ENCODE data around the gene CELSR3. TPM values are rescaled to one million over a fixed set of nuclear protein-coding genes. Genes with fewer than 3 reads are reported as not detected.

The CELSR3 gene
- total RNA-seq, 1 experiment from 2014 or later = 24.9 TPM

GRCh38 chr3:48694610-48695392, 32.1 kb upstream of the CELSR3 start:
- Mint-ChIP-seq H3K27me3 (ENCODE audit: unreplicated experiment) (no peaks in the 10 kb centered on the region), H3K4me3 (ENCODE audit: low read depth, unreplicated experiment) (peak overlapping the region; percentile 29), H3K27ac (ENCODE audit: unreplicated experiment) (peak overlapping the region; percentile 13), H3K4me1 (ENCODE audit: low read depth, unreplicated experiment) (peaks cover 12% of the 10 kb centered on the region), H3K36me3 (ENCODE audit: insufficient read depth, unreplicated experiment) (peaks cover 73% of the 10 kb centered on the region), H3K9me3 (ENCODE audit: low read depth, unreplicated experiment) (no peaks in the 10 kb centered on the region)
- peak; percentile 48 for DNase-seq
- intact Hi-C loops (cut with micrococcal nuclease; ENCODE audit: unreplicated experiment) = no loop called here
- CTCF ChIA-PET = no interaction called here
- no peak for TF ChIP-seq CTCF (IDR thresholded peaks at IDR 0.05; ENCODE audit: unreplicated experiment)
- no TSS peak for BruUV-seq (replicated peaks)

- H3K27ac Mint-ChIP-seq (ENCODE audit: unreplicated experiment) = no peak overlapping the region
- intact Hi-C loops (cut with micrococcal nuclease; ENCODE audit: unreplicated experiment) = no loop called here
- no peak for TF ChIP-seq CTCF (IDR thresholded peaks at IDR 0.05; ENCODE audit: unreplicated experiment)
- H3K36me3 Mint-ChIP-seq (ENCODE audit: insufficient read depth, unreplicated experiment) = peaks cover 68% of the 10 kb centered on the region
- no peak overlapping the region for H3K4me3 Mint-ChIP-seq (ENCODE audit: low read depth, unreplicated experiment)
- H3K4me1 Mint-ChIP-seq (ENCODE audit: low read depth, unreplicated experiment) = peaks cover 12% of the 10 kb centered on the region
- BruUV-seq (replicated peaks) = TSS peak; percentile 38
- no peak for DNase-seq
- CTCF ChIA-PET = no interaction called here
- no peaks in the 10 kb centered on the region for H3K27me3 Mint-ChIP-seq (ENCODE audit: unreplicated experiment)
- no peaks in the 10 kb centered on the region for H3K9me3 Mint-ChIP-seq (ENCODE audit: low read depth, unreplicated experiment)
Observed at GRCh38 chr3:48693826-48694225, 31.1 kb upstream of the CELSR3 start.

GRCh38 chr3:48692551-48692950, 29.9 kb upstream of the CELSR3 start:
- CTCF ChIA-PET = no interaction called here
- BruUV-seq (replicated peaks) = no TSS peak
- Mint-ChIP-seq H3K4me3 (ENCODE audit: low read depth, unreplicated experiment) (no peak overlapping the region), H3K36me3 (ENCODE audit: insufficient read depth, unreplicated experiment) (peaks cover 63% of the 10 kb centered on the region), H3K27me3 (ENCODE audit: unreplicated experiment) (no peaks in the 10 kb centered on the region), H3K9me3 (ENCODE audit: low read depth, unreplicated experiment) (no peaks in the 10 kb centered on the region), H3K27ac (ENCODE audit: unreplicated experiment) (no peak overlapping the region), H3K4me1 (ENCODE audit: low read depth, unreplicated experiment) (peaks cover 12% of the 10 kb centered on the region)
- TF ChIP-seq CTCF (IDR thresholded peaks at IDR 0.05; ENCODE audit: unreplicated experiment) = no peak
- intact Hi-C loops (cut with micrococcal nuclease; ENCODE audit: unreplicated experiment) = no loop called here
- no peak for DNase-seq

- H3K4me3 Mint-ChIP-seq (ENCODE audit: low read depth, unreplicated experiment) = no peak overlapping the region
- TF ChIP-seq CTCF (IDR thresholded peaks at IDR 0.05; ENCODE audit: unreplicated experiment) = no peak
- CTCF ChIA-PET = no interaction called here
- H3K36me3 Mint-ChIP-seq (ENCODE audit: insufficient read depth, unreplicated experiment) = peaks cover 62% of the 10 kb centered on the region
- no peaks in the 10 kb centered on the region for H3K9me3 Mint-ChIP-seq (ENCODE audit: low read depth, unreplicated experiment)
- H3K27me3 Mint-ChIP-seq (ENCODE audit: unreplicated experiment) = no peaks in the 10 kb centered on the region
- BruUV-seq (replicated peaks) = no TSS peak
- DNase-seq = no peak
- intact Hi-C loops (cut with micrococcal nuclease; ENCODE audit: unreplicated experiment) = no loop called here
- peaks cover 12% of the 10 kb centered on the region for H3K4me1 Mint-ChIP-seq (ENCODE audit: low read depth, unreplicated experiment)
- H3K27ac Mint-ChIP-seq (ENCODE audit: unreplicated experiment) = no peak overlapping the region
Observed at GRCh38 chr3:48690846-48691458, 28.3 kb upstream of the CELSR3 start.

All from Calu3 (cell line).